NT2/D1 (cell line): Measurements from ENCODE around the gene TARS3.

Source experiments
- DNase-seq: peaks from one replicate; pipeline ENCODE4 v3.0.0-alpha.2; 2011; ENCODE audit warnings: low read depth, low spot score
- H3K27me3 ChIP-seq: 2 replicates; pipeline ENCODE4 v1.6.0; 2011; ENCODE audit warnings: mild to moderate bottlenecking; ENCODE audit not compliant: insufficient read length, insufficient read depth
- H3K36me3 ChIP-seq: 2 replicates; pipeline ENCODE4 v1.6.1; 2011; ENCODE audit warnings: mild to moderate bottlenecking, low read length, mixed read lengths; ENCODE audit not compliant: insufficient read depth, insufficient read length
- H3K4me1 ChIP-seq: 2 replicates; pipeline ENCODE4 v1.5.1; 2011; ENCODE audit not compliant: insufficient read depth, insufficient read length
- H3K4me3 ChIP-seq: 2 replicates; pipeline ENCODE4 v1.5.1; 2011; ENCODE audit warnings: low read depth; ENCODE audit not compliant: insufficient read length
- H3K9ac ChIP-seq: 2 replicates; pipeline ENCODE4 v1.6.0; 2011; ENCODE audit warnings: low read depth; ENCODE audit not compliant: insufficient read length
- H3K9me3 ChIP-seq: 2 replicates; pipeline ENCODE4 v1.5.1; 2011; ENCODE audit warnings: mild to moderate bottlenecking, low read length; ENCODE audit not compliant: insufficient read depth
- SUZ12 ChIP-seq: IDR thresholded peaks from 2 replicates; pipeline ENCODE4 v1.6.1; 2011; ENCODE audit not compliant: insufficient read length, insufficient read depth; ENCODE audit errors: extremely low read depth
- YY1 ChIP-seq: IDR thresholded peaks from 2 replicates; pipeline ENCODE4 v1.6.1; 2011; ENCODE audit not compliant: insufficient read length, insufficient read depth
- ZNF274 ChIP-seq: IDR thresholded peaks from 2 replicates; pipeline ENCODE4 v1.6.1; 2011; ENCODE audit warnings: mild to moderate bottlenecking, low read depth, low read length

TARS3 gene

GRCh38 chr15:101712078-101712477 is 12.2 kb downstream of the TARS3 start:
- no peak for DNase-seq
- Histone ChIP-seq H3K36me3 (peaks cover 65% of the 10 kb centered on the region), H3K9ac (no peak overlapping the region), H3K27me3 (no peaks in the 10 kb centered on the region), H3K4me3 (no peak overlapping the region), H3K9me3 (no peaks in the 10 kb centered on the region), H3K4me1 (no peaks in the 10 kb centered on the region)
- no peak for TF ChIP-seq SUZ12
- no peak for TF ChIP-seq YY1
- no peak for TF ChIP-seq ZNF274

- Histone ChIP-seq H3K9ac (no peak overlapping the region), H3K9me3 (no peaks in the 10 kb centered on the region), H3K4me3 (no peak overlapping the region), H3K4me1 (no peaks in the 10 kb centered on the region), H3K36me3 (peaks cover 68% of the 10 kb centered on the region), H3K27me3 (no peaks in the 10 kb centered on the region)
- TF ChIP-seq ZNF274 (no peak), YY1 (no peak), SUZ12 (no peak)
- DNase-seq = peak; percentile 30
These were observed 13.5 kb downstream of the TARS3 start for GRCh38 chr15:101710806-101711205.

GRCh38 chr15:101709466-101709865 is 14.8 kb downstream of the TARS3 start:
- TF ChIP-seq YY1 (no peak), SUZ12 (no peak)
- Histone ChIP-seq H3K4me3 (no peak overlapping the region), H3K9ac (no peak overlapping the region)

GRCh38 chr15:101707983-101708382 is 16.3 kb downstream of the TARS3 start:
- no peaks in the 10 kb centered on the region for H3K4me1 ChIP-seq
- TF ChIP-seq ZNF274 (no peak), SUZ12 (no peak), YY1 (no peak)
- H3K36me3 ChIP-seq = peaks cover 63% of the 10 kb centered on the region
- no peak overlapping the region for H3K4me3 ChIP-seq
- H3K27me3 ChIP-seq = no peaks in the 10 kb centered on the region
- no peak overlapping the region for H3K9ac ChIP-seq
- H3K9me3 ChIP-seq = no peaks in the 10 kb centered on the region
- no peak for DNase-seq

More at GRCh38 chr15:101709466-101709865, 14.8 kb downstream of the TARS3 start:
- H3K27me3 ChIP-seq = no peaks in the 10 kb centered on the region
- H3K36me3 ChIP-seq = peaks cover 73% of the 10 kb centered on the region
- H3K9me3 ChIP-seq = no peaks in the 10 kb centered on the region
- DNase-seq = no peak
- H3K4me1 ChIP-seq = no peaks in the 10 kb centered on the region

- no peaks in the 10 kb centered on the region for H3K27me3 ChIP-seq
- H3K36me3 ChIP-seq = peaks cover 63% of the 10 kb centered on the region
These were observed 22.2 kb downstream of the TARS3 start for GRCh38 chr15:101702077-101702476.

GRCh38 chr15:101698314-101698713 is 26.0 kb downstream of the TARS3 start:
- Histone ChIP-seq H3K27me3 (no peaks in the 10 kb centered on the region), H3K9me3 (no peaks in the 10 kb centered on the region), H3K4me3 (no peak overlapping the region), H3K9ac (no peak overlapping the region), H3K4me1 (no peaks in the 10 kb centered on the region), H3K36me3 (peaks cover 65% of the 10 kb centered on the region)
- TF ChIP-seq SUZ12 (no peak), ZNF274 (no peak), YY1 (no peak)
- DNase-seq = no peak

More at GRCh38 chr15:101702077-101702476, 22.2 kb downstream of the TARS3 start:
- H3K4me1 ChIP-seq = no peaks in the 10 kb centered on the region
- H3K4me3 ChIP-seq = no peak overlapping the region
- no peak overlapping the region for H3K9ac ChIP-seq
- no peak for DNase-seq
- no peaks in the 10 kb centered on the region for H3K9me3 ChIP-seq
- TF ChIP-seq YY1 (no peak), SUZ12 (no peak), ZNF274 (no peak)

- no peaks in the 10 kb centered on the region for H3K9me3 ChIP-seq
- no peak overlapping the region for H3K9ac ChIP-seq
- TF ChIP-seq ZNF274 (no peak), SUZ12 (no peak), YY1 (no peak)
- no peak overlapping the region for H3K4me3 ChIP-seq
- no peaks in the 10 kb centered on the region for H3K4me1 ChIP-seq
- peaks cover 64% of the 10 kb centered on the region for H3K36me3 ChIP-seq
- no peaks in the 10 kb centered on the region for H3K27me3 ChIP-seq
- no peak for DNase-seq
These were observed 26.8 kb downstream of the TARS3 start for GRCh38 chr15:101697488-101697887.

GRCh38 chr15:101696829-101697228 is 27.4 kb downstream of the TARS3 start:
- no peaks in the 10 kb centered on the region for H3K9me3 ChIP-seq

More at GRCh38 chr15:101696829-101697228, 27.4 kb downstream of the TARS3 start:
- TF ChIP-seq YY1 (no peak), SUZ12 (no peak), ZNF274 (no peak)
- Histone ChIP-seq H3K9ac (no peak overlapping the region), H3K4me1 (no peaks in the 10 kb centered on the region), H3K36me3 (peaks cover 62% of the 10 kb centered on the region), H3K4me3 (no peak overlapping the region), H3K27me3 (no peaks in the 10 kb centered on the region)
- DNase-seq = no peak
